Right hindlimb (tissue), 1 donor: ENCODE data around the gene INHBB.

Source experiments
- DNase-seq: peaks from one replicate; pipeline ENCODE4 v3.0.0-alpha.2; 2018

INHBB gene

GRCh38 chr2:120358734-120359465, 13.0 kb downstream of the INHBB start:
- DNase-seq: no peak

GRCh38 chr2:120360307-120360855, 14.4 kb downstream of the INHBB start:
- no peak for DNase-seq

GRCh38 chr2:120362926-120363325, 17.0 kb downstream of the INHBB start:
- DNase-seq: no peak

GRCh38 chr2:120365236-120365793, 19.4 kb downstream of the INHBB start:
- DNase-seq: no peak

- no peak for DNase-seq
Measured at GRCh38 chr2:120366698-120367097, 20.8 kb downstream of the INHBB start.

- no peak for DNase-seq
Measured at GRCh38 chr2:120367221-120367620, 21.3 kb downstream of the INHBB start.

GRCh38 chr2:120367649-120368048, 21.7 kb downstream of the INHBB start:
- no peak for DNase-seq

GRCh38 chr2:120368086-120368485, 22.1 kb downstream of the INHBB start:
- no peak for DNase-seq

GRCh38 chr2:120369250-120369649, 23.3 kb downstream of the INHBB start:
- DNase-seq: no peak

- no peak for DNase-seq
Measured at GRCh38 chr2:120371969-120372625, 26.2 kb downstream of the INHBB start.

GRCh38 chr2:120372816-120373215, 26.9 kb downstream of the INHBB start:
- DNase-seq: no peak

- no peak for DNase-seq
Measured at GRCh38 chr2:120373424-120373823, 27.5 kb downstream of the INHBB start.

- no peak for DNase-seq
Measured at GRCh38 chr2:120374821-120375220, 28.9 kb downstream of the INHBB start.

- no peak for DNase-seq
Measured at GRCh38 chr2:120375251-120376020, 29.5 kb downstream of the INHBB start.

GRCh38 chr2:120376101-120376500, 30.2 kb downstream of the INHBB start:
- no peak for DNase-seq

- DNase-seq: no peak
Measured at GRCh38 chr2:120376679-120377640, 31.0 kb downstream of the INHBB start.

- DNase-seq: no peak
Measured at GRCh38 chr2:120378605-120379004, 32.7 kb downstream of the INHBB start.

- DNase-seq: no peak
Measured at GRCh38 chr2:120379916-120380893, 34.3 kb downstream of the INHBB start.

GRCh38 chr2:120381192-120381591, 35.3 kb downstream of the INHBB start:
- no peak for DNase-seq

- no peak for DNase-seq
Measured at GRCh38 chr2:120381661-120382060, 35.7 kb downstream of the INHBB start.
